Central memory CD8-positive, alpha-beta T cell (primary cell): ENCODE measurements around the gene MPP3.
"Not testable (repeated sequence)": the region's sequence is repeated elsewhere in the genome, so short reads cannot be mapped to it uniquely, and the experiment has no call there.

ENCODE experiments used
- ATAC-seq: fragments of 150-1000 bp; cut with Tn5 transposase; replicated peaks from 2 replicates; pipeline ENCODE4 v1.10.0; 2022; ENCODE audit warnings: mild to moderate bottlenecking, moderate FRiP score, moderate number of reproducible peaks; ENCODE audit not compliant: poor library complexity, severe bottlenecking; ENCODE audit errors: extremely low read depth
- DNase-seq, 2 donors: peaks; one replicate each; pipeline ENCODE4 v3.0.0; 2021; ENCODE audit warnings: low spot score in 2 of 2
- H3K27ac Mint-ChIP-seq: one replicate; pipeline ENCODE4 v1.8.0; 2022; ENCODE audit warnings: low read depth, mild to moderate bottlenecking, moderate library complexity, mixed read lengths
- H3K27me3 Mint-ChIP-seq: one replicate; pipeline ENCODE4 v1.8.0; 2022; ENCODE audit warnings: mixed read lengths
- H3K36me3 Mint-ChIP-seq: one replicate; pipeline ENCODE4 v1.8.0; 2022; ENCODE audit warnings: mild to moderate bottlenecking, moderate library complexity, mixed read lengths; ENCODE audit not compliant: insufficient read depth
- H3K4me1 Mint-ChIP-seq: one replicate; pipeline ENCODE4 v1.8.0; 2022; ENCODE audit warnings: mixed read lengths
- H3K4me3 Mint-ChIP-seq: one replicate; pipeline ENCODE4 v1.8.0; 2022; ENCODE audit warnings: mild to moderate bottlenecking, moderate library complexity, mixed read lengths
- H3K9me3 Mint-ChIP-seq: one replicate; pipeline ENCODE4 v1.8.0; 2022; ENCODE audit warnings: mixed read lengths

MPP3 gene

DNA sequence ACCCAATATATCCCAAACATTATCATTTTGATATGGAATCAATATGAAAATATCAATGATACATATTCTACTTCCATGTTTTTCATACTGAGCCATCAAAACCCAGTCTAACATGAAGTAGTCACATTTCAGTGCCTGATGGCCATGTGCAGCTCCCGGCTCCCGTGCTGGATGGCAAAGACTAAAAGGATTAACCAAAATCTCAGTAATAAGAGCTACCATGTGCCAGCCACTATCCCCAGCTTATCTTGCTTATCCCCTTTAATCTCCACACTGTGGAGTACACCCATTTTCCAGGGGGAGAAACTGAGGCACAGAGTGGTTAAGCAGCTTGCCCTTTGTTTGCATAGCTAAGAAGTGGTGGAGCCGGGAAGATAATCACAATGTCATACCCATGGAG is 23.2 kb upstream of the MPP3 start:
- no peaks in the 10 kb centered on the region for H3K4me1 Mint-ChIP-seq
- H3K27me3 Mint-ChIP-seq = peaks cover 75% of the 10 kb centered on the region
- DNase-seq (no peak), ATAC-seq (no peak)
- H3K4me3 Mint-ChIP-seq = no peak overlapping the region
- peaks cover 2% of the 10 kb centered on the region for H3K36me3 Mint-ChIP-seq
- H3K9me3 Mint-ChIP-seq = no peaks in the 10 kb centered on the region
- no peak overlapping the region for H3K27ac Mint-ChIP-seq

GRCh38 chr17:43855061-43855460 is 22.1 kb upstream of the MPP3 start:
- H3K27ac Mint-ChIP-seq = no peak overlapping the region
- ATAC-seq (no peak), DNase-seq (no peak)
- H3K4me3 Mint-ChIP-seq = no peak overlapping the region
- peaks cover 2% of the 10 kb centered on the region for H3K36me3 Mint-ChIP-seq
- no peaks in the 10 kb centered on the region for H3K9me3 Mint-ChIP-seq
- no peaks in the 10 kb centered on the region for H3K4me1 Mint-ChIP-seq
- peaks cover 80% of the 10 kb centered on the region for H3K27me3 Mint-ChIP-seq

- Mint-ChIP-seq H3K27me3 (peaks cover 80% of the 10 kb centered on the region), H3K27ac (no peak overlapping the region), H3K4me3 (no peak overlapping the region), H3K36me3 (peaks cover 2% of the 10 kb centered on the region), H3K4me1 (no peaks in the 10 kb centered on the region), H3K9me3 (no peaks in the 10 kb centered on the region)
- no peak for DNase-seq
- ATAC-seq = no peak
Measured at GRCh38 chr17:43854498-43854897, 21.6 kb upstream of the MPP3 start.

GRCh38 chr17:43853546-43853945 is 20.6 kb upstream of the MPP3 start:
- Mint-ChIP-seq H3K9me3 (no peaks in the 10 kb centered on the region), H3K36me3 (peaks cover 2% of the 10 kb centered on the region), H3K4me1 (no peaks in the 10 kb centered on the region), H3K27me3 (peaks cover 88% of the 10 kb centered on the region), H3K27ac (no peak overlapping the region), H3K4me3 (no peak overlapping the region)
- ATAC-seq (no peak), DNase-seq (no peak)

- no peaks in the 10 kb centered on the region for H3K4me1 Mint-ChIP-seq
- peaks cover 88% of the 10 kb centered on the region for H3K27me3 Mint-ChIP-seq
- peaks cover 2% of the 10 kb centered on the region for H3K36me3 Mint-ChIP-seq
- H3K27ac Mint-ChIP-seq = no peak overlapping the region
- no peaks in the 10 kb centered on the region for H3K9me3 Mint-ChIP-seq
- no peak overlapping the region for H3K4me3 Mint-ChIP-seq
- ATAC-seq (no peak), DNase-seq (no peak)
Measured at GRCh38 chr17:43852571-43852970, 19.6 kb upstream of the MPP3 start.

GRCh38 chr17:43849116-43849515 is 16.2 kb upstream of the MPP3 start:
- DNase-seq (no peak), ATAC-seq (no peak)
- Mint-ChIP-seq H3K27ac (no peak overlapping the region), H3K27me3 (peaks cover 72% of the 10 kb centered on the region), H3K4me1 (no peaks in the 10 kb centered on the region), H3K9me3 (no peaks in the 10 kb centered on the region), H3K36me3 (no peaks in the 10 kb centered on the region), H3K4me3 (no peak overlapping the region)

DNA sequence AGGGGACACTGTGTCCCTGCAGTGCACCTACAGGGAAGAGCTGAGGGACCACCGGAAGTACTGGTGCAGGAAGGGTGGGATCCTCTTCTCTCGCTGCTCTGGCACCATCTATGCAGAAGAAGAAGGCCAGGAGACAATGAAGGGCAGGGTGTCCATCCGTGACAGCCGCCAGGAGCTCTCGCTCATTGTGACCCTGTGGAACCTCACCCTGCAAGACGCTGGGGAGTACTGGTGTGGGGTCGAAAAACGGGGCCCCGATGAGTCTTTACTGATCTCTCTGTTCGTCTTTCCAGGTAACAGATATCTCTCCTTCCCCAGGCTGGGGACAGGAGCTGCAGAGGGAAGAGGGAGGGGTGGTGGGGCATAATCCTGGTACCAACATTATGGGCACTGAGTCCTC is 15.7 kb upstream of the MPP3 start:
- Mint-ChIP-seq H3K4me3 (no peak overlapping the region), H3K27me3 (peaks cover 66% of the 10 kb centered on the region), H3K36me3 (no peaks in the 10 kb centered on the region), H3K27ac (no peak overlapping the region), H3K9me3 (no peaks in the 10 kb centered on the region), H3K4me1 (no peaks in the 10 kb centered on the region)
- ATAC-seq (no peak), DNase-seq (no peak)

DNA sequence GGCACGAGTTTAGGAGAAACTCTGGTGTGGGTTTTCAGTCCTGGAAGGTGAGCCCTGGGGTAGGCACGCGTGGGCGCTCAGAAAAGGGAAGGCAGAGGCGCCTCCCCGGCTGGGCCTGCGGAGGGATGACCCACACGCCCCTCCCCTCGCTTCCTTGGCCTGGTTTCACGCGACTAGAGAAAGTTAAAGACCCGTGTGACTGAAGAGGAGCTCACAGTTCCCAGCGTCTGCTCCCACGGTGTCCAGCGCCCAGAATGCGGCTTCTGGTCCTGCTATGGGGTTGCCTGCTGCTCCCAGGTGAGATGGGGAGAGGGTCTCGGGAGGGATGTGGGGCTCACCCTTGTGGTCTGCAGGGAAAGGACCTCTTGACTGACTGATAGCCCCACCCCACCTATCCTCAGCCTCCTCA is 14.0 kb upstream of the MPP3 start, which contains the start of gene CD300LG:
CD300LG (plus strand) TSS at position 214 of the 409 bp plus-strand sequence; CDS start at position 255, 41 bp downstream.
- H3K27me3 Mint-ChIP-seq = peaks cover 53% of the 10 kb centered on the region
- H3K4me3 Mint-ChIP-seq = no peak within 1 kb of the TSS
- ATAC-seq (no peak), DNase-seq (no peak)
- H3K36me3 Mint-ChIP-seq = no peaks in the 10 kb centered on the region
- peaks cover 5% of the 10 kb centered on the region for H3K9me3 Mint-ChIP-seq
- no peak within 1 kb of the TSS for H3K27ac Mint-ChIP-seq
- no peaks in the 10 kb centered on the region for H3K4me1 Mint-ChIP-seq

GRCh38 chr17:43846221-43846712 is 13.3 kb upstream of the MPP3 start:
- H3K4me1 Mint-ChIP-seq = no peaks in the 10 kb centered on the region
- ATAC-seq (peak; percentile 88), DNase-seq (peak; percentile 56 to 73)
- H3K27me3 Mint-ChIP-seq = peaks cover 47% of the 10 kb centered on the region
- no peak overlapping the region for H3K4me3 Mint-ChIP-seq
- H3K36me3 Mint-ChIP-seq = no peaks in the 10 kb centered on the region
- peaks cover 5% of the 10 kb centered on the region for H3K9me3 Mint-ChIP-seq
- H3K27ac Mint-ChIP-seq = no peak overlapping the region

DNA sequence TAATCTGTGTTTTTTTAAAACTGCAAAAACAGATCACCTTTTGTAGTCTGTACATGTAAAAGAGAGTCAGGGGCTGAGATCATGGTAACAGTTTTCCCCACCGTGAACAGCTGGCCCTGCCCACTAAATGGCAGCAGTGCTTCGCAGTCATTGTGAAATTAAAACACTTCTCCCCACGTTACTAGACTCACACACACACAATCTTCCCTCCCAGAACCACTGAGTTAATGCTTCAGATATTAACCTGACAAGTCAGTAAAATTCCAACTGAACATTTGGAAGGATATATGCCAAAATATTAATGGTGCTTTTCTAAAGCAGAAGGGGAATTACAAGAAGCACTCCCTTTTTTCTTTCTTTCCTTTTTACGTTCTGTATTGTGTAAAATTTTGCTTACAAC is 12.8 kb upstream of the MPP3 start:
- Mint-ChIP-seq H3K4me1 (no peaks in the 10 kb centered on the region), H3K36me3 (no peaks in the 10 kb centered on the region), H3K4me3 (no peak overlapping the region), H3K27ac (no peak overlapping the region), H3K27me3 (peaks cover 47% of the 10 kb centered on the region), H3K9me3 (peaks cover 5% of the 10 kb centered on the region)
- ATAC-seq (no peak), DNase-seq (no peak)

DNA sequence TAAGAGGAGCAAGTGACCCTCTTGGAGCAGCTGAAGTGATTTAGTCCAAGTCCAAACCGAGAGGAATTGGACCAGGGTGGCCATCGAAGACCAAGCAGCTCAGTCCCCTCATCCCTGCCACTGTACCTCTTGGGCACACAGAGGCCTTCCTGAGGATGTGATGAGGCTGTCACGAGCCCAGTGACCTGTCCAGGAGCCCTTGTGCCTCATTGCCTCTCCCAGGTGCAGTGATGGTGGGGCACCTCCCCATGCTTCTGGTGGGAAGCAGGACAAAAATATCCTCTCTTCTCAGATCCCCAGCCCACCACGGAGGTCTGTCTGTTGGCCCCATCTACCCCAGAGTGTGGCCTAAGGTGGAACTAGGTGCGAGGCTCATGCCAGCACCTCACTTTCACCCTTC is 11.3 kb upstream of the MPP3 start:
- ATAC-seq (no peak), DNase-seq (no peak)
- peaks cover 5% of the 10 kb centered on the region for H3K9me3 Mint-ChIP-seq
- H3K4me1 Mint-ChIP-seq = no peaks in the 10 kb centered on the region
- H3K27ac Mint-ChIP-seq = no peak overlapping the region
- peaks cover 50% of the 10 kb centered on the region for H3K27me3 Mint-ChIP-seq
- no peak overlapping the region for H3K4me3 Mint-ChIP-seq
- no peaks in the 10 kb centered on the region for H3K36me3 Mint-ChIP-seq

GRCh38 chr17:43842975-43843325 is 10.0 kb upstream of the MPP3 start:
- DNase-seq (no peak), ATAC-seq (no peak)
- H3K27me3 Mint-ChIP-seq = peaks cover 50% of the 10 kb centered on the region
- H3K27ac Mint-ChIP-seq = peak overlapping the region; percentile 52
- peaks cover 5% of the 10 kb centered on the region for H3K9me3 Mint-ChIP-seq
- no peaks in the 10 kb centered on the region for H3K4me1 Mint-ChIP-seq
- H3K4me3 Mint-ChIP-seq = no peak overlapping the region
- H3K36me3 Mint-ChIP-seq = no peaks in the 10 kb centered on the region

- not testable (repeated sequence) for H3K9me3 Mint-ChIP-seq, H3K4me3 Mint-ChIP-seq, H3K4me1 Mint-ChIP-seq, H3K36me3 Mint-ChIP-seq, ATAC-seq, DNase-seq
- H3K27ac Mint-ChIP-seq = peak overlapping the region; percentile 52
- H3K27me3 Mint-ChIP-seq = peaks cover 50% of the 10 kb centered on the region
Measured at GRCh38 chr17:43842091-43842974, 9.4 kb upstream of the MPP3 start.
